Endothelial cell of umbilical vein (primary cell): ENCODE measurements around the gene TEX36.

ENCODE experiments used
- CTCF ChIP-seq, 2 donors: IDR thresholded peaks; 1 replicate in 1 of 2; 2 replicates in 1 of 2; pipeline ENCODE4 v1.5.1; 2011; ENCODE audit warnings: low read length in 2 of 2, mild to moderate bottlenecking in 2 of 2, moderate library complexity in 2 of 2, control low read depth in 1 of 2, inconsistent platforms in 1 of 2, low read depth in 1 of 2; ENCODE audit not compliant: insufficient read depth in 1 of 2; ENCODE audit errors: extremely low read depth in 1 of 2
- EZH2 ChIP-seq: IDR thresholded peaks from 2 replicates; pipeline ENCODE4 v1.6.1; 2012; ENCODE audit warnings: borderline replicate concordance, low read depth, mild to moderate bottlenecking, moderate library complexity, low read length, inconsistent platforms; ENCODE audit not compliant: severe bottlenecking
- FOS ChIP-seq: IDR thresholded peaks from 2 replicates; pipeline ENCODE4 v1.6.1; 2011; ENCODE audit warnings: mild to moderate bottlenecking, low read length, moderate library complexity, borderline replicate concordance; ENCODE audit not compliant: insufficient read depth
- JUN ChIP-seq: IDR thresholded peaks from 2 replicates; pipeline ENCODE4 v1.6.1; 2011; ENCODE audit warnings: borderline replicate concordance, low read depth; ENCODE audit not compliant: insufficient read length, insufficient read depth
- MAX ChIP-seq: IDR thresholded peaks from 2 replicates; pipeline ENCODE4 v1.6.1; 2011; ENCODE audit not compliant: insufficient read depth, insufficient read length
- MYC ChIP-seq: IDR thresholded peaks from one replicate; pipeline ENCODE4 v1.6.1; 2011; ENCODE audit warnings: mild to moderate bottlenecking, low read depth, low read length
- POLR2A ChIP-seq: IDR thresholded peaks from 2 replicates; pipeline ENCODE4 v1.6.1; 2012; ENCODE audit warnings: low read depth, mild to moderate bottlenecking, control low read depth, low read length
- POLR2AphosphoS5 ChIP-seq: IDR thresholded peaks from 2 replicates; pipeline ENCODE4 v1.6.1; 2012; ENCODE audit warnings: low read depth, mild to moderate bottlenecking, control low read depth, low read length, moderate library complexity; ENCODE audit not compliant: insufficient read depth

GRCh38 chr10:125700355-125700911 lies 17.5 kb upstream of the TEX36 start:
- TF ChIP-seq CTCF (IDR thresholded peaks at IDR 0.05; ENCODE audit: extremely low read depth in 1 of 2, insufficient read depth in 1 of 2, low read depth in 1 of 2, low read length in 2 of 2): no peak
- TF ChIP-seq POLR2AphosphoS5: no peak
- TF ChIP-seq MYC: no peak
- no peak for TF ChIP-seq EZH2
- TF ChIP-seq POLR2A: no peak
- no peak for TF ChIP-seq MAX
- no peak for TF ChIP-seq FOS
- TF ChIP-seq JUN: no peak
